ENCODE results near the gene KCNG2. TPM values are rescaled to one million over a fixed set of nuclear protein-coding genes. Genes with fewer than 3 reads are reported as not detected.

Gene KCNG2
- total and polyA plus RNA-seq, 4 donors: 0.03 to 0.23 (median 0.08) TPM; not detected in 1

GRCh38 chr18:79887181-79888000 lies 89.7 kb downstream of the KCNG2 start:
- no peak overlapping the region for H3K4me3 ChIP-seq (ENCODE audit: low read depth in 1 of 3, low read length in 3 of 3)
- H3K27me3 ChIP-seq (ENCODE audit: control insufficient read depth in 4 of 4, insufficient read depth in 4 of 4, low read length in 3 of 4): no peaks in the 10 kb centered on the region
- no peak for TF ChIP-seq NR2F2 (IDR thresholded peaks at IDR 0.05)
- TF ChIP-seq RXRA (IDR thresholded peaks at IDR 0.05): no peak
- no peak for TF ChIP-seq EGR1 (IDR thresholded peaks at IDR 0.05; ENCODE audit: low read depth in 2 of 2)
- no peak for TF ChIP-seq HNF4A (conservative IDR thresholded peaks at IDR 0.05)
- TF ChIP-seq RAD21 (IDR thresholded peaks at IDR 0.05): no peak
- no peak for TF ChIP-seq FOXA2 (IDR thresholded peaks at IDR 0.05)
- no peak for TF ChIP-seq TAF1 (conservative IDR thresholded peaks at IDR 0.05)
- TF ChIP-seq, protein P1, sequence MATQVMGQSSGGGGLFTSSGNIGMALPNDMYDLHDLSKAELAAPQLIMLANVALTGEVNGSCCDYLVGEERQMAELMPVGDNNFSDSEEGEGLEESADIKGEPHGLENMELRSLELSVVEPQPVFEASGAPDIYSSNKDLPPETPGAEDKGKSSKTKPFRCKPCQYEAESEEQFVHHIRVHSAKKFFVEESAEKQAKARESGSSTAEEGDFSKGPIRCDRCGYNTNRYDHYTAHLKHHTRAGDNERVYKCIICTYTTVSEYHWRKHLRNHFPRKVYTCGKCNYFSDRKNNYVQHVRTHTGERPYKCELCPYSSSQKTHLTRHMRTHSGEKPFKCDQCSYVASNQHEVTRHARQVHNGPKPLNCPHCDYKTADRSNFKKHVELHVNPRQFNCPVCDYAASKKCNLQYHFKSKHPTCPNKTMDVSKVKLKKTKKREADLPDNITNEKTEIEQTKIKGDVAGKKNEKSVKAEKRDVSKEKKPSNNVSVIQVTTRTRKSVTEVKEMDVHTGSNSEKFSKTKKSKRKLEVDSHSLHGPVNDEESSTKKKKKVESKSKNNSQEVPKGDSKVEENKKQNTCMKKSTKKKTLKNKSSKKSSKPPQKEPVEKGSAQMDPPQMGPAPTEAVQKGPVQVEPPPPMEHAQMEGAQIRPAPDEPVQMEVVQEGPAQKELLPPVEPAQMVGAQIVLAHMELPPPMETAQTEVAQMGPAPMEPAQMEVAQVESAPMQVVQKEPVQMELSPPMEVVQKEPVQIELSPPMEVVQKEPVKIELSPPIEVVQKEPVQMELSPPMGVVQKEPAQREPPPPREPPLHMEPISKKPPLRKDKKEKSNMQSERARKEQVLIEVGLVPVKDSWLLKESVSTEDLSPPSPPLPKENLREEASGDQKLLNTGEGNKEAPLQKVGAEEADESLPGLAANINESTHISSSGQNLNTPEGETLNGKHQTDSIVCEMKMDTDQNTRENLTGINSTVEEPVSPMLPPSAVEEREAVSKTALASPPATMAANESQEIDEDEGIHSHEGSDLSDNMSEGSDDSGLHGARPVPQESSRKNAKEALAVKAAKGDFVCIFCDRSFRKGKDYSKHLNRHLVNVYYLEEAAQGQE (IDR thresholded peaks at IDR 0.05): no peak
- TF ChIP-seq HNF4G (IDR thresholded peaks at IDR 0.05): no peak
- TF ChIP-seq YY1 (IDR thresholded peaks at IDR 0.05): no peak
- no peak for TF ChIP-seq JUND (IDR thresholded peaks at IDR 0.05)
- no peak for TF ChIP-seq GABPA (IDR thresholded peaks at IDR 0.05 in 1 of 2, conservative IDR thresholded peaks at IDR 0.05 in 1 of 2)
- TF ChIP-seq, protein P2, sequence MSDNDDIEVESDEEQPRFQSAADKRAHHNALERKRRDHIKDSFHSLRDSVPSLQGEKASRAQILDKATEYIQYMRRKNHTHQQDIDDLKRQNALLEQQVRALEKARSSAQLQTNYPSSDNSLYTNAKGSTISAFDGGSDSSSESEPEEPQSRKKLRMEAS (IDR thresholded peaks at IDR 0.05): no peak
- TF ChIP-seq, protein P3, sequence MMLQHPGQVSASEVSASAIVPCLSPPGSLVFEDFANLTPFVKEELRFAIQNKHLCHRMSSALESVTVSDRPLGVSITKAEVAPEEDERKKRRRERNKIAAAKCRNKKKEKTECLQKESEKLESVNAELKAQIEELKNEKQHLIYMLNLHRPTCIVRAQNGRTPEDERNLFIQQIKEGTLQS (IDR thresholded peaks at IDR 0.05): no peak
- TF ChIP-seq SP1 (IDR thresholded peaks at IDR 0.05): no peak
- TF ChIP-seq FOXA1 (IDR thresholded peaks at IDR 0.05): no peak
- TF ChIP-seq, protein P4, sequence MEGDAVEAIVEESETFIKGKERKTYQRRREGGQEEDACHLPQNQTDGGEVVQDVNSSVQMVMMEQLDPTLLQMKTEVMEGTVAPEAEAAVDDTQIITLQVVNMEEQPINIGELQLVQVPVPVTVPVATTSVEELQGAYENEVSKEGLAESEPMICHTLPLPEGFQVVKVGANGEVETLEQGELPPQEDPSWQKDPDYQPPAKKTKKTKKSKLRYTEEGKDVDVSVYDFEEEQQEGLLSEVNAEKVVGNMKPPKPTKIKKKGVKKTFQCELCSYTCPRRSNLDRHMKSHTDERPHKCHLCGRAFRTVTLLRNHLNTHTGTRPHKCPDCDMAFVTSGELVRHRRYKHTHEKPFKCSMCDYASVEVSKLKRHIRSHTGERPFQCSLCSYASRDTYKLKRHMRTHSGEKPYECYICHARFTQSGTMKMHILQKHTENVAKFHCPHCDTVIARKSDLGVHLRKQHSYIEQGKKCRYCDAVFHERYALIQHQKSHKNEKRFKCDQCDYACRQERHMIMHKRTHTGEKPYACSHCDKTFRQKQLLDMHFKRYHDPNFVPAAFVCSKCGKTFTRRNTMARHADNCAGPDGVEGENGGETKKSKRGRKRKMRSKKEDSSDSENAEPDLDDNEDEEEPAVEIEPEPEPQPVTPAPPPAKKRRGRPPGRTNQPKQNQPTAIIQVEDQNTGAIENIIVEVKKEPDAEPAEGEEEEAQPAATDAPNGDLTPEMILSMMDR (IDR thresholded peaks at IDR 0.05; ENCODE audit: low read depth, low read length, missing input control): no peak
- TF ChIP-seq, protein P5, sequence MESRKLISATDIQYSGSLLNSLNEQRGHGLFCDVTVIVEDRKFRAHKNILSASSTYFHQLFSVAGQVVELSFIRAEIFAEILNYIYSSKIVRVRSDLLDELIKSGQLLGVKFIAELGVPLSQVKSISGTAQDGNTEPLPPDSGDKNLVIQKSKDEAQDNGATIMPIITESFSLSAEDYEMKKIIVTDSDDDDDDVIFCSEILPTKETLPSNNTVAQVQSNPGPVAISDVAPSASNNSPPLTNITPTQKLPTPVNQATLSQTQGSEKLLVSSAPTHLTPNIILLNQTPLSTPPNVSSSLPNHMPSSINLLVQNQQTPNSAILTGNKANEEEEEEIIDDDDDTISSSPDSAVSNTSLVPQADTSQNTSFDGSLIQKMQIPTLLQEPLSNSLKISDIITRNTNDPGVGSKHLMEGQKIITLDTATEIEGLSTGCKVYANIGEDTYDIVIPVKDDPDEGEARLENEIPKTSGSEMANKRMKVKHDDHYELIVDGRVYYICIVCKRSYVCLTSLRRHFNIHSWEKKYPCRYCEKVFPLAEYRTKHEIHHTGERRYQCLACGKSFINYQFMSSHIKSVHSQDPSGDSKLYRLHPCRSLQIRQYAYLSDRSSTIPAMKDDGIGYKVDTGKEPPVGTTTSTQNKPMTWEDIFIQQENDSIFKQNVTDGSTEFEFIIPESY (IDR thresholded peaks at IDR 0.05): no peak
- H3K27ac ChIP-seq (ENCODE audit: low read depth in 1 of 2, low read length in 2 of 2): no peak overlapping the region
- H3K9me3 ChIP-seq (ENCODE audit: control insufficient read depth in 4 of 4, low read length in 3 of 4): peaks cover 6 to 30% (median 26%) of the 10 kb centered on the region in 4 donors
- no peak overlapping the region for H3K9ac ChIP-seq (ENCODE audit: low read depth in 1 of 2, low read length in 2 of 2)
- WGBS: 85% methylated on average over 30 of the region's 30 CpGs
- no peak for DNase-seq (ENCODE audit: low spot score)
- H3K4me1 ChIP-seq (ENCODE audit: control insufficient read depth in 4 of 4, insufficient read depth in 4 of 4, low read length in 3 of 4): no peaks in the 10 kb centered on the region
- no peaks in the 10 kb centered on the region for H3K36me3 ChIP-seq (ENCODE audit: control insufficient read depth in 4 of 4, insufficient read depth in 3 of 4, low read depth in 1 of 4, low read length in 3 of 4)

Data from liver (tissue), 9 donors.